Smooth muscle cell (in vitro differentiated cells): ENCODE results near the gene IMMP2L. TPM values are rescaled to one million over a fixed set of nuclear protein-coding genes. Genes with fewer than 3 reads are reported as not detected.

Experiments used
- DNase-seq: peaks from one replicate; lab custom pipeline; 2025; ENCODE audit not compliant: unreplicated experiment; lab: John Stamatoyannopoulos, UW
- H2AFZ ChIP-seq: fragments of 200-600 bp; sonication (generic); 2 replicates; pipeline ENCODE4 v1.6.0; 2016; ENCODE audit warnings: antibody characterized with exemption, low read depth, mild to moderate bottlenecking
- H3F3A ChIP-seq: fragments of 200-600 bp; sonication (generic); 2 replicates; pipeline ENCODE4 v1.6.0; 2017; ENCODE audit warnings: antibody characterized with exemption, low read depth
- H3K27ac ChIP-seq: fragments of 200-600 bp; sonication (generic); 2 replicates; pipeline ENCODE4 v1.5.1; 2016; ENCODE audit warnings: low read depth, mild to moderate bottlenecking
- H3K27me3 ChIP-seq: fragments of 200-600 bp; sonication (generic); 2 replicates; pipeline ENCODE4 v1.6.1; 2016; ENCODE audit warnings: low read depth, mild to moderate bottlenecking
- H3K36me3 ChIP-seq: fragments of 200-600 bp; sonication (generic); 2 replicates; pipeline ENCODE4 v1.5.1; 2016; ENCODE audit warnings: low read depth
- H3K4me1 ChIP-seq: fragments of 200-600 bp; sonication (generic); 2 replicates; pipeline ENCODE4 v1.5.1; 2016; ENCODE audit warnings: low read depth
- H3K4me2 ChIP-seq: fragments of 200-600 bp; sonication (generic); 2 replicates; pipeline ENCODE4 v1.6.0; 2016; ENCODE audit warnings: mild to moderate bottlenecking
- H3K4me3 ChIP-seq: fragments of 200-600 bp; sonication (generic); 2 replicates; pipeline ENCODE4 v1.5.1; 2016; ENCODE audit warnings: mild to moderate bottlenecking
- H3K79me2 ChIP-seq: fragments of 200-600 bp; sonication (generic); 2 replicates; pipeline ENCODE4 v1.6.0; 2016; ENCODE audit warnings: low read depth, mild to moderate bottlenecking
- H3K9ac ChIP-seq: fragments of 200-600 bp; sonication (generic); 2 replicates; pipeline ENCODE4 v1.6.0; 2016; ENCODE audit warnings: low read depth
- H3K9me3 ChIP-seq: fragments of 200-600 bp; sonication (generic); replicated peaks from 2 replicates; pipeline ENCODE4 v1.5.1; 2016; ENCODE audit warnings: low read depth
- H4K20me1 ChIP-seq: fragments of 200-600 bp; sonication (generic); 2 replicates; pipeline ENCODE4 v1.6.0; 2016; ENCODE audit warnings: low read depth
- CTCF ChIP-seq: fragments of 200-600 bp; sonication (generic); IDR thresholded peaks from 2 replicates; pipeline ENCODE4 v1.5.1; 2017; ENCODE audit warnings: borderline replicate concordance, mild to moderate bottlenecking, antibody characterized with exemption; ENCODE audit not compliant: insufficient read depth, poor library complexity, severe bottlenecking
- WGBS: methylation state at CpG from one replicate; pipeline ENCODE4 v1.1.7; 2016; ENCODE audit warnings: low lambda C conversion rate; 5-methylcytosine and 5-hydroxymethylcytosine counted together
- polyA plus RNA-seq: library from polyadenylated mRNA; unstranded; fragments of >200 nt; fragmentation: Nextera tagmentation; extraction: Ambion mirVana; gene quantifications from 2 replicates; pipeline ENCODE4 v1.2.1, GENCODE V29; 2016
- total RNA-seq: library from RNA; depleted of rRNA; stranded (reverse); fragments of >200 nt; gene quantifications from 2 replicates; pipeline ENCODE4 v1.2.3, GENCODE V29; 2014

Gene IMMP2L
- total and polyA plus RNA-seq, 2 experiments from 2014 or later: 10.9 to 11.1 TPM

- no peak for DNase-seq
- H2AFZ ChIP-seq: no peak overlapping the region
- H3K4me3 ChIP-seq: no peak overlapping the region
- H3K36me3 ChIP-seq: no peaks in the 10 kb centered on the region
- H3K9me3 ChIP-seq: no peaks in the 10 kb centered on the region
- no peak overlapping the region for H3K9ac ChIP-seq
- no peak overlapping the region for H3K4me2 ChIP-seq
- H3K79me2 ChIP-seq: no peaks in the 10 kb centered on the region
- no peaks in the 10 kb centered on the region for H3K27me3 ChIP-seq
- no peaks in the 10 kb centered on the region for H3F3A ChIP-seq
- H4K20me1 ChIP-seq: no peaks in the 10 kb centered on the region
- no peak overlapping the region for H3K27ac ChIP-seq
- no peaks in the 10 kb centered on the region for H3K4me1 ChIP-seq
- no peak for TF ChIP-seq CTCF
- 91% methylated on average over 4 of the region's 4 CpGs for WGBS
Measured at GRCh38 chr7:110754649-110755048, 807.6 kb downstream of the IMMP2L start.

DNA sequence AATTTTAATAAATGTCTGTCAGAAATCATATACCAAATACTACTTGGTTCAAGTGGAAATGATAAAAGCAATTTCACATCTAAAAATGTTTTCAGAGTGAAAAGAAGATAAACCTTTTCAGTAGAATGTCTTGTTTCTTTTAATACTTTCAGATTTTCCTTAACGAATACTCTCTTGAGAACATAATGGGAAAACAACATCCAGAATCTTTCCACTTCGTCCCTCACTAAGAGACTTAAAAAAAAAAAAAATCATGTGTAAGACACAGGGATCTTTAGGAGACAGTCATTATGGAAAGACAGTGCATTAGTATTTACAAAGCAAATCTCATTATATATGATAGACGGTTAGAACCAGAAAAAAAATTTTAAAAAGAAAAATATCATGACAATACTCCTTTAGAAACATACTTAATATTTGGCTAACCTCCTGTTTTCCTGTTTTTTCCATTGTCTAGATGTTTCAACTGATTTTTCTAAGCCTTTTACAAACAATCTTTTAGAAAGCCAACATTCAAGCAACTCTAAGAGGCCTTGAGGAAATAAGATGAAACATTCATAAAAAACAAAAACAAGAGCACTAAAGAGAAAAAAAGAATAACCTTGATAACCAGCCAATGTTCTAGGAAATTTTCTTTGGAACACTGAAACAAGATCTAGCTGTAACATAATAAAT, 811.2 kb downstream of the IMMP2L start:
- H3K4me3 ChIP-seq: no peak overlapping the region
- H3K9ac ChIP-seq: no peak overlapping the region
- no peaks in the 10 kb centered on the region for H4K20me1 ChIP-seq
- no peak overlapping the region for H2AFZ ChIP-seq
- H3K4me1 ChIP-seq: no peaks in the 10 kb centered on the region
- H3K79me2 ChIP-seq: no peaks in the 10 kb centered on the region
- no peak overlapping the region for H3K4me2 ChIP-seq
- H3F3A ChIP-seq: no peaks in the 10 kb centered on the region
- H3K27ac ChIP-seq: no peak overlapping the region
- no peaks in the 10 kb centered on the region for H3K9me3 ChIP-seq
- TF ChIP-seq CTCF: no peak
- H3K27me3 ChIP-seq: no peaks in the 10 kb centered on the region
- WGBS: 63% methylated on average over 3 of the region's 3 CpGs
- no peak for DNase-seq
- no peaks in the 10 kb centered on the region for H3K36me3 ChIP-seq

DNA sequence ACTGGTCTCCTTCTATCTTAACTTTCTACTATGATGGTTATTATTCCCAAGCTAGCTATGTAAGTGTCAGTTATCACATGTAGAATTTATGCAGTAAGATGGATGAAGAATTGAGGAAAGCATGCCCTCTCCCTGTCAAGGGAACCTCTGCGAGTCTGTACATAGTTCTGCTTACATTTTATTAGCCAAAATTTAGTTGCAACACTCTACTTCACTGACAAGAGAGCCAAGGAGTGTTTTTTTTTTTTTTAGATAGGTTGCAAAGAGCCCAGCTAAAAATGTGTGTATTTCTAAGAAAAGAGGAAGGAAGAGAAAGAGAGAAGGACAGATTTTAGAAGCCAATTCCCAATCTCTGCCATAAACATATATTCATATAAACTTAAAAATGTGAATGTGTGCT, 829.1 kb downstream of the IMMP2L start:
- H2AFZ ChIP-seq: no peak overlapping the region
- no peaks in the 10 kb centered on the region for H3K9me3 ChIP-seq
- no peak for TF ChIP-seq CTCF
- H4K20me1 ChIP-seq: no peaks in the 10 kb centered on the region
- H3K9ac ChIP-seq: no peak overlapping the region
- no peak overlapping the region for H3K4me2 ChIP-seq
- H3K4me3 ChIP-seq: no peak overlapping the region
- no peaks in the 10 kb centered on the region for H3K79me2 ChIP-seq
- H3K27ac ChIP-seq: no peak overlapping the region
- no peaks in the 10 kb centered on the region for H3K27me3 ChIP-seq
- no peaks in the 10 kb centered on the region for H3K36me3 ChIP-seq
- H3F3A ChIP-seq: no peaks in the 10 kb centered on the region
- no peak for DNase-seq
- WGBS: 88% methylated on average over 1 of the region's 1 CpG
- no peaks in the 10 kb centered on the region for H3K4me1 ChIP-seq

GRCh38 chr7:110724811-110725210, 837.5 kb downstream of the IMMP2L start:
- Histone ChIP-seq H3K4me1 (no peaks in the 10 kb centered on the region), H3K27ac (no peak overlapping the region), H3K79me2 (no peaks in the 10 kb centered on the region), H3K4me2 (no peak overlapping the region), H3K4me3 (no peak overlapping the region), H3F3A (no peaks in the 10 kb centered on the region), H3K27me3 (no peaks in the 10 kb centered on the region), H3K36me3 (no peaks in the 10 kb centered on the region), H2AFZ (no peak overlapping the region), H4K20me1 (no peaks in the 10 kb centered on the region), H3K9me3 (no peaks in the 10 kb centered on the region), H3K9ac (no peak overlapping the region)
- DNase-seq: no peak
- no peak for TF ChIP-seq CTCF
- WGBS: 93% methylated on average over 6 of the region's 6 CpGs
